NCI-H1930 (cell line): ENCODE results near the gene RCN1.
"Not testable (repeated sequence)": the region's sequence is repeated elsewhere in the genome, so short reads cannot be mapped to it uniquely, and the experiment has no call there.

ENCODE experiments used
- DNase-seq, 2 experiments: peaks; one replicate each; lab custom pipeline; 2025; lab: John Stamatoyannopoulos, UW

The RCN1 gene

DNA sequence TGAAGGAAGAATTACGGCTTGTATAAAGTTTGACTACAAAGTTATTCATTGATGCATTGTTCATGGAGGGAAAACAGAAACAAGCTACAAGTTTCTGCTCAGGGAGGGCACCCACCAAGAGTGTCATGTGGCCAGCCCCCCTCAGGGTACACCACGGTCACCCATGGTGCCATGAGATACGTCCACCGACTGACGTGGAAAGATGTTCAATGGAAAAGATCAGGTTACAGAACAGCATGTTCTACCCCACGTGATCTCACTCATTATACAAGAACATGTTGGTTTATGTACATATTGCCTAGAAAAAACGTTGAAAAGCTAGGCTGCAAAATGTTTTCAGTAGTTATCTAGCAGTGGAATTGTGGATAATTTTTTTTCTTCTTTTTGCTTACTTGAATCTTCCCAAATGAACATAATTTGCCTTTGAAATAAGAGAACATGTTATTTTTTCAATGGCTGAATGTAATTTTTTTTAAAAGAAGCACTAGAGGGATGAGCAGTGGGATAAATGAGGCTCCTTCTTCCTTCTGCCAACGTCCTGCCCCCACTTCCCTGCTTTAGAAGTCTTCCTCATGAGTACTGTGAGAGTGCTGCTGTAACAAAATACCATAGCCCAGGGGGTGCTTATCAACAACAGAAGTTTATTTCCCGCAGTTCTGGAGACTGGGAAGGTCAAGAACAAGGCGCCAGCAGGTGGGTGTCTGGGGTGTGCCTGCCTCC, 22.5 kb downstream of the RCN1 start:
- DNase-seq, result no peak

DNA sequence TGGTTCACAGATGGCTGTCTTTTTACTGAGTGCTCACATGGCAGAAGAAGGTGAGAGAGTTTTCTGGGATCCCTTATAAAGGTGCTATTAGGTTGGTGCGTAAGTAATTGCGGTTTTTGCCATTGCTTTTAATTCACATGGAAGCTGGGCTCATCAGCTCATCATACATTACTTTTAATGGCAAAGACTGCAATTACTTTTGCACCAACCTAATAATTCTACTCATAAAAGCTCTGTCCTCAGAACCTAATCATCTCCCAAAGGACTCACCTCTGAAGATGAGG, 23.0 kb downstream of the RCN1 start:
- DNase-seq, result no peak

DNA sequence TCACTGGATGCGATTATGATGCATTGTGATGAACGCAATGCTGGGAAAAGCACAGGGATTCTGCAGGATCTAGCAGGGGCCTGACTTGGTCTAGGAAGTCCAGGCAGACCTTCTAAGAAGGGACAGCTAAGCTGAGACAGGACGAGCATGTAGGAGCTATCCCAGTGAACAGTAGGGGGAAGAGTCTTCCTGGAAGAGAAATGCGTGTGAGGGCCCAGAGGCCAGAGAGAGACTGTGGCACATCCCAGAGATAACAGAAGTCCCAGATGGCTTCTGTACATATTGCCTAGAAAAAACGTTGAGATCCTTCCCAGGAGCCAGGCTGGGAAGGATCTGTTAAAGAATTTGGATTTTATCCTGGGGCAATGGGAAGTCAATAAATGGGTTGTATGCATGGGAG, 24.6 kb downstream of the RCN1 start:
- no peak for DNase-seq

DNA sequence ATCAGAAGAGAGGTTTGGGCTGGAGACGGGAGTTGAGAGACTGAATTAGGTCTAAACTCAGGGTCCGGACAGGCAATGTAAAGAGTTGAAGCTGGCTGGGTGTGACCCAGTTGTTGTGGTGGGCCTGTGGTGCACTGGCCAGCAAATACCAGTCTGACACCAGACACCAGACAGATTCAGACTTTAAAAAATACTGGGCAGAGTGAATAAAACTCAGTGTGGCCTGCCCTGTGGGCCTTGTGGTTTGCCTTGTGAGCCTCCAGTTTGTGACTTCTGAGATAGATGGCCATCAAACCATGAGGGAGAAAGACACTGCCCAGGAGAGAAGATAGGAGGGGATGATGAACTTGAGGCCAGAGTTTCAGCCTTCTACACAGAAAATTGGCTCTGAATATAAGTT, 25.8 kb downstream of the RCN1 start:
- DNase-seq, result no peak

GRCh38 chr11:32118025-32118974, 27.4 kb downstream of the RCN1 start:
- DNase-seq, result no peak

DNA sequence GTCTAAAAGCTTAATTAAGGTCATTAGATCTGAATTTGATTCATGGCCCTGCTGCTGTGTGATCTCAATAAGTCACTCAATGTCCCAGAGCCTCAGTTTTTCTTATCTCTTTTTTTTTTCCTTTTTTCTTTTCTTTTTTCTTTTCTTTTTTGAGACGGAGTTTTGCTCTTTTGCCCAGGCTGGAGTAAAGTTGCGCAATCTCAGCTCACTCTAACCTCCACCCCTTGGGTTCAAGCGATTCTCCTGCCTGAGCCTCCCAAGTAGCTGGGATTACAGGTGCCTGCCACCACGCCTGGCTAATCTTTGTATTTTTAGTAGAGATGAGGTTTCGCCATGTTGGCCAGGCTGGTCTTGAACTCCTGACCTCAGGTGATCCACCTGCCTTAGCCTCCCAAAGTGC, 28.3 kb downstream of the RCN1 start:
- DNase-seq, result not testable (repeated sequence)

DNA sequence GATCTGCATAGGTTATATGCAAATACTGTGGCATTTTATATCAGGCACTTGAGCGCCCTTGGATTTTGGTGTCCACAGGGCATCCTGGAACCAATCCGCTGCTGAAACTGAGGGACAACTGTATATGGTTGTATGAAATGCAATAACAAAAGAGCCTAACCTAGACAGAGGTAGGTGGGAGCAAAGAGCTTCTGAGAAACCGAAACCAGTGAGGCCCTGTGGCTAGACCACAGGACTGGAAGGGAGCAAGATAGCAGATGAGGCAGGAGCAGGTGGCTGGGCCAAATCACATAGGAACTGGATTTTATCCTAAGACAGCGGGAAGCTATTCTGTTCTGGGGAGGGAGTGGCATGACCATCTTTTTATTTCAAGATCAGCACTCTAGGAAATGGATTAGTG, 30.1 kb downstream of the RCN1 start:
- no peak for DNase-seq

DNA sequence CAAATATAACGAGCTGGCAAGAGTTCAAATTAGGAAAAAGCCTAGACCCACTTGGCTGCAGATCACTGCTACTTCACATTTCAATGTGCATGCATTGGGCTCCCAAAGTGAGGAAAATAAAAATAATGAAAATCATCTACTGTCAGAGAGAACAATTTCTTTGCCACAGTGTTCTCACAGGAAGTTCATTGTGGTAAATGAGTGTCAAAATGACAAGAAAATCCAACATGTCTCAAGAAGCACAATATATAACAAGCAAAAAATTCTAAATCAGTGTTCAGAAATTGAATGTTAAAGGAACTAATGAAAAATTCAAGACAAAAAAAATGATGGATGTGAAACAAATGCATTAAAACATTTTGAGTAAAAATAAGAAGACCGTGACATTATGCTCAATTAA, 31.3 kb downstream of the RCN1 start:
- no peak for DNase-seq

- DNase-seq, result no peak
Measured at GRCh38 chr11:32131321-32131720, 40.4 kb downstream of the RCN1 start.

- no peak for DNase-seq
Measured at GRCh38 chr11:32136657-32137056, 45.8 kb downstream of the RCN1 start.

- DNase-seq, result no peak
Measured at GRCh38 chr11:32137263-32137662, 46.4 kb downstream of the RCN1 start.

GRCh38 chr11:32137869-32138268, 47.0 kb downstream of the RCN1 start:
- no peak for DNase-seq

GRCh38 chr11:32138902-32139301, 48.0 kb downstream of the RCN1 start:
- no peak for DNase-seq

DNA sequence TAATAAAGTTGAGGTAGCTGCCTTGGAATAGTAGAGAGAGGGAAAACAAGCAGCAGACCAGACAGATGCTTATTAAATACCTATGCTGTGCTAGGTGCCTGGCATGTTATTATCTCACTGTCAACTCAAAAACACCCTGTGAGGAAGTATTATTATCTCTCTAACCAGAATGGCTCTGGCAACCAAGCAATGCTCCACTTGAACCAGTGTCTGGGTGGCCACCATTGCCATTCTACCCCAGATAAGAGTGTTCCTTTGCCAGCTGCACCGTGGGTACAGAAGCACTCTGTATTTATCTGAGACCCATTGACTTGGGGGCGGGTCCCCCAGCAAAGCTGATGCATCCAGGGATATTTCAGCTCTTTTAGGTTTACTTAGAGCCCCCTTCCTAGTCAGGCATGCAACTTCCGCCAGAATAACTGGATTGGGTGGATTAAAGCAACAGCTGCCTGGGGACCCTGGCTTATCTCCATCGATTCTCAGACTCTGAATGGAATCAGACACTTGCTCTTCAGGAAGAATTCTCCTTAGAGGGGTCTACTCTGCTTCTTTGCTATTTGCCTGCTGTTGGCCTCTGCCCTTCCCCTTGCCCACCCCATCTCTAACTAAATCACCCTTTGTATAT, 49.1 kb downstream of the RCN1 start:
- DNase-seq, result no peak

GRCh38 chr11:32141745-32142546, 51.1 kb downstream of the RCN1 start:
- DNase-seq, result no peak

- no peak for DNase-seq
Measured at GRCh38 chr11:32143378-32143777, 52.5 kb downstream of the RCN1 start.

DNA sequence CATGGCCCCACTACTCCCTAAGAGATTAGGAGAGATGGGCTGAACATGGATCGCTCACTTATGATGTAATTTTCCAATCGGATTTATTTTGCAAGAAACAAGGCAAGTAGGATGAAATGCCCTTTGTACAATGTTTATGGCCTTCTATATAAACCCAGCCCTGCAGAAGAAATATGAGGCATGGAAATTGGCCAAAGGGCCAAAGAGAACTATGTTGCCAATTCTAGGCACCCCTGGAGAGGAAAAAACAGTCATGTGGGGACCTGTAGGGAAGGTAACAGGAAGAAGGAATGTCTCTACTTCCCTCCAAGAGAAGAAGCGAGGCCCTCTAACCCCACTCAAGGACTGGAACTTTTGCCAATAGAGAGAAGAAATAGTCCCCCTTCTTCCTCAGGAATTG, 54.4 kb downstream of the RCN1 start:
- no peak for DNase-seq

DNA sequence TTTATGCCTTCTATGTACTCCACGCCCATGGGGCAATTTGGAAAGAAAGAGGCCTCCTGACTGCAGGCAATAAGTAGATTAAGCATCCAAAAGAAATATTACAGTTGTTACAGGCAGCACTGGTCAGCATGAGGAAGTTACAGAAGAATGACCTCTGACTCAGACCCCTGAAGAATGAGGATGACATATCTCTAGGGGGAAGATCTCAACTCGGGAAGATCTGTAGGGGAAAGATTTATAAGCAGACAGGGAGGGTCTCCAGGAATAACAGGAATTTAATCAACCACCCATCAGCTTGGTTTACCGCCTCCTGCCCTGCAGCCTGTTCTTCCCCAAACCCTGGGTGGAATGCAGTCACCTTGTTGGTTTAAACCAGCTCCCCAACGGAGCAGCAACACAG, 58.0 kb downstream of the RCN1 start:
- no peak for DNase-seq

GRCh38 chr11:32149748-32150147, 58.9 kb downstream of the RCN1 start:
- DNase-seq, result no peak

- no peak for DNase-seq
Measured at GRCh38 chr11:32151027-32151426, 60.2 kb downstream of the RCN1 start.

DNA sequence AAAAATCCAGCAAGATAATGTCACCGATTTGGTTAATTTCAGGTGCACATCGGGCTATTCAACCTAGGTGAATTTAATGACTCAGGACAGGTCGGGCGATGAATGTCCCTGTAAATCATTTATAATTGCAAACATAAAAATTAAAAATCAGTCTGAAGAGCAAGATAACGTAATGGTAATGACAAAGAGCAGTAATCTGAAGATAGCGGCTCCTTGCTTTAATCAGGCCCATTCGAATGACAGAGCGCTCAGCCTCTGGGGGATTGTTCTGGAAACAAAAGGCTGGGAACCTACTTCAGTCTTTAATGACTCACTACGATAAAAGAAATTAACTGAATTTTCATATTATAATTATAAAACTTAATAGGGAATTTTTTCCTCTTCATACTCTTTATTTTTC, 61.3 kb downstream of the RCN1 start:
- peak in 1 of 2 experiments; percentile 21 for DNase-seq

DNA sequence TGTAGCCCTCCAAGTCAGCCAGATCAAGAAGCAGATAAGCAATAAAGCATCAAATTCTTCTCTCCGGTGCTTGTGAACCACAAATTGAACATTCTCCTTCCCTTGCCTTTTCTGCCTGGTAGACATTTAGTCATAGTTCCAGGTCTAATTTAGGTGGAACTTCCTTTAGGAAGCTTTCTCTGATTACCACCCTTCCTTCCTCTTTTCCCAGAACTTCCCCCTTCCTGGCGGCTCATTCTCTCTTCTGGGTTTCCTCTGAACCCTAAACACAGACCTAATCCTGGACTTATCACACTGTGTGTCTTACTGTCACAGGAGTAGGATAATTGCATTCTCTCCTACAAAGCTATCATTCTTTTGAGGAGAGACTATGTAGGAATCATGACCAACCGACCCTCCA, 61.9 kb downstream of the RCN1 start:
- no peak for DNase-seq
